Naive B cell (primary cell): ENCODE measurements around the gene CPNE4. TPM values are rescaled to one million over a fixed set of nuclear protein-coding genes. Genes with fewer than 3 reads are reported as not detected.
A peak's percentile ranks its signal among the peaks of the same experiment; 100 is the strongest.

Experiments used
- ATAC-seq, 2 donors: fragments of 150-1000 bp; cut with Tn5 transposase; 2 replicates each; pipeline ENCODE4 v1.10.0; 2021; ENCODE audit warnings: low read depth in 2 of 2, mild to moderate bottlenecking in 2 of 2, moderate library complexity in 2 of 2
- DNase-seq: peaks from one replicate; pipeline ENCODE4 v3.0.0; 2022
- H3K27ac Mint-ChIP-seq, 6 donors: one replicate each; pipeline ENCODE4 v1.8.0; 2020 to 2022; ENCODE audit warnings: mild to moderate bottlenecking in 6 of 6, mixed read lengths in 6 of 6, moderate library complexity in 5 of 6, inconsistent platforms in 2 of 6
- H3K27me3 Mint-ChIP-seq, 3 donors: one replicate each; pipeline ENCODE4 v1.8.0; 2021 to 2022; ENCODE audit warnings: mixed read lengths in 3 of 3, mild to moderate bottlenecking in 1 of 3
- H3K36me3 Mint-ChIP-seq, 2 donors: one replicate each; pipeline ENCODE4 v1.8.0; 2020 to 2022; ENCODE audit warnings: mixed read lengths in 2 of 2, inconsistent platforms in 1 of 2, mild to moderate bottlenecking in 1 of 2
- H3K4me1 Mint-ChIP-seq, 3 donors: one replicate each; pipeline ENCODE4 v1.8.0; 2020 to 2022; ENCODE audit warnings: mixed read lengths in 3 of 3, inconsistent platforms in 1 of 3, mild to moderate bottlenecking in 1 of 3, moderate library complexity in 1 of 3
- H3K4me3 Mint-ChIP-seq, 8 donors: one replicate each; pipeline ENCODE4 v1.8.0; 2020 to 2022; ENCODE audit warnings: mild to moderate bottlenecking in 8 of 8, mixed read lengths in 8 of 8, moderate library complexity in 8 of 8, inconsistent platforms in 2 of 8
- H3K9me3 Mint-ChIP-seq, 7 donors: one replicate each; pipeline ENCODE4 v1.8.0; 2020 to 2022; ENCODE audit warnings: mixed read lengths in 7 of 7, mild to moderate bottlenecking in 5 of 7, inconsistent platforms in 2 of 7, moderate library complexity in 1 of 7
- polyA plus RNA-seq, 6 donors: library from polyadenylated mRNA; unstranded; fragments of 300-500 nt; fragmentation: Illumina TruSeq; gene quantifications; one replicate each; pipeline ENCODE4 v1.2.3, GENCODE V29; 2021; ENCODE audit warnings: low read depth in 6 of 6

The CPNE4 gene
- polyA plus RNA-seq, 6 donors from 2014 or later: not detected

- Mint-ChIP-seq H3K4me3 (no peak overlapping the region), H3K9me3 (no peaks in the 10 kb centered on the region), H3K36me3 (no peaks in the 10 kb centered on the region), H3K27me3 (peaks cover 0 to 12% (median 9%) of the 10 kb centered on the region in 3 donors), H3K4me1 (no peaks in the 10 kb centered on the region), H3K27ac (no peak overlapping the region)
- DNase-seq: no peak
- ATAC-seq: no peak
Observed at GRCh38 chr3:132007617-132008016, 27.2 kb downstream of the CPNE4 start.

- no peaks in the 10 kb centered on the region for H3K36me3 Mint-ChIP-seq
- no peaks in the 10 kb centered on the region for H3K9me3 Mint-ChIP-seq
- DNase-seq (no peak), ATAC-seq (no peak)
- H3K4me3 Mint-ChIP-seq: no peak overlapping the region
- H3K4me1 Mint-ChIP-seq: no peaks in the 10 kb centered on the region
- peaks cover 0 to 12% (median 6%) of the 10 kb centered on the region in 3 donors for H3K27me3 Mint-ChIP-seq
- H3K27ac Mint-ChIP-seq: no peak overlapping the region
Observed at GRCh38 chr3:132006605-132007204, 28.1 kb downstream of the CPNE4 start.

- no peak for ATAC-seq
- H3K36me3 Mint-ChIP-seq: no peaks in the 10 kb centered on the region
- DNase-seq: no peak
- H3K9me3 Mint-ChIP-seq: no peaks in the 10 kb centered on the region
- no peaks in the 10 kb centered on the region for H3K4me1 Mint-ChIP-seq
- no peak overlapping the region for H3K4me3 Mint-ChIP-seq
- H3K27ac Mint-ChIP-seq: no peak overlapping the region
- peaks cover 0 to 12% (median 12%) of the 10 kb centered on the region in 3 donors for H3K27me3 Mint-ChIP-seq
Observed at GRCh38 chr3:132004571-132004970, 30.2 kb downstream of the CPNE4 start.

GRCh38 chr3:132003685-132004084 lies 31.1 kb downstream of the CPNE4 start:
- no peak overlapping the region for H3K4me3 Mint-ChIP-seq
- no peak overlapping the region for H3K27ac Mint-ChIP-seq
- ATAC-seq (no peak), DNase-seq (no peak)
- H3K27me3 Mint-ChIP-seq: peaks cover 6 to 16% (median 12%) of the 10 kb centered on the region in 3 donors
- no peaks in the 10 kb centered on the region for H3K36me3 Mint-ChIP-seq
- H3K4me1 Mint-ChIP-seq: no peaks in the 10 kb centered on the region
- no peaks in the 10 kb centered on the region for H3K9me3 Mint-ChIP-seq

- no peaks in the 10 kb centered on the region for H3K9me3 Mint-ChIP-seq
Observed at GRCh38 chr3:132001999-132002398, 32.8 kb downstream of the CPNE4 start.

GRCh38 chr3:132001036-132001435 lies 33.8 kb downstream of the CPNE4 start:
- no peaks in the 10 kb centered on the region for H3K4me1 Mint-ChIP-seq
- H3K4me3 Mint-ChIP-seq: no peak overlapping the region
- peak overlapping the region in 1 of 6 donors; percentile 62 for H3K27ac Mint-ChIP-seq
- ATAC-seq (no peak), DNase-seq (no peak)
- H3K9me3 Mint-ChIP-seq: peaks cover 0 to 4% (median 0%) of the 10 kb centered on the region in 7 donors
- peaks cover 7 to 12% (median 8%) of the 10 kb centered on the region in 3 donors for H3K27me3 Mint-ChIP-seq
- H3K36me3 Mint-ChIP-seq: no peaks in the 10 kb centered on the region

More at GRCh38 chr3:132001999-132002398, 32.8 kb downstream of the CPNE4 start:
- H3K27ac Mint-ChIP-seq: no peak overlapping the region
- ATAC-seq (no peak), DNase-seq (no peak)
- peaks cover 7 to 14% (median 12%) of the 10 kb centered on the region in 3 donors for H3K27me3 Mint-ChIP-seq
- H3K4me1 Mint-ChIP-seq: no peaks in the 10 kb centered on the region
- no peaks in the 10 kb centered on the region for H3K36me3 Mint-ChIP-seq
- H3K4me3 Mint-ChIP-seq: no peak overlapping the region

- Mint-ChIP-seq H3K27ac (no peak overlapping the region), H3K4me3 (no peak overlapping the region), H3K9me3 (peaks cover 0 to 5% (median 0%) of the 10 kb centered on the region in 7 donors), H3K36me3 (no peaks in the 10 kb centered on the region), H3K27me3 (peaks cover 5 to 15% (median 10%) of the 10 kb centered on the region in 3 donors), H3K4me1 (no peaks in the 10 kb centered on the region)
- DNase-seq (no peak), ATAC-seq (no peak)
Observed at GRCh38 chr3:131998027-131998426, 36.8 kb downstream of the CPNE4 start.

- Mint-ChIP-seq H3K4me1 (no peaks in the 10 kb centered on the region), H3K9me3 (peaks cover 0 to 20% (median 5%) of the 10 kb centered on the region in 7 donors), H3K4me3 (no peak overlapping the region), H3K27me3 (peaks cover 5 to 15% (median 10%) of the 10 kb centered on the region in 3 donors), H3K36me3 (peaks cover 0 to 5% of the 10 kb centered on the region in 2 donors), H3K27ac (peak overlapping the region in 1 of 6 donors; percentile 46)
- DNase-seq (no peak), ATAC-seq (no peak)
Observed at GRCh38 chr3:131995891-131996290, 38.9 kb downstream of the CPNE4 start.

GRCh38 chr3:131989318-131989717 lies 45.5 kb downstream of the CPNE4 start:
- Mint-ChIP-seq H3K36me3 (peaks cover 0 to 8% of the 10 kb centered on the region in 2 donors), H3K4me1 (no peaks in the 10 kb centered on the region), H3K27me3 (peaks cover 0 to 8% (median 0%) of the 10 kb centered on the region in 3 donors), H3K4me3 (no peak overlapping the region), H3K9me3 (peaks cover 0 to 36% (median 7%) of the 10 kb centered on the region in 7 donors), H3K27ac (no peak overlapping the region)
- ATAC-seq: no peak
- DNase-seq: no peak

GRCh38 chr3:131988209-131988608 lies 46.6 kb downstream of the CPNE4 start:
- peaks cover 0 to 8% (median 0%) of the 10 kb centered on the region in 3 donors for H3K27me3 Mint-ChIP-seq
- ATAC-seq (no peak), DNase-seq (no peak)
- no peaks in the 10 kb centered on the region for H3K4me1 Mint-ChIP-seq
- H3K36me3 Mint-ChIP-seq: peaks cover 0 to 8% of the 10 kb centered on the region in 2 donors
- H3K4me3 Mint-ChIP-seq: no peak overlapping the region
- peaks cover 0 to 36% (median 7%) of the 10 kb centered on the region in 7 donors for H3K9me3 Mint-ChIP-seq
- no peak overlapping the region for H3K27ac Mint-ChIP-seq

GRCh38 chr3:131983689-131984088 lies 51.1 kb downstream of the CPNE4 start:
- no peak overlapping the region for H3K4me3 Mint-ChIP-seq
- no peak for ATAC-seq
- H3K36me3 Mint-ChIP-seq: no peaks in the 10 kb centered on the region
- peaks cover 5 to 15% (median 8%) of the 10 kb centered on the region in 7 donors for H3K9me3 Mint-ChIP-seq
- DNase-seq: no peak
- no peak overlapping the region for H3K27ac Mint-ChIP-seq
- no peaks in the 10 kb centered on the region for H3K4me1 Mint-ChIP-seq
- H3K27me3 Mint-ChIP-seq: peaks cover 0 to 8% (median 0%) of the 10 kb centered on the region in 3 donors

- Mint-ChIP-seq H3K36me3 (no peaks in the 10 kb centered on the region), H3K4me1 (no peaks in the 10 kb centered on the region), H3K27ac (no peak overlapping the region), H3K4me3 (no peak overlapping the region), H3K9me3 (peaks cover 8 to 15% (median 12%) of the 10 kb centered on the region in 7 donors), H3K27me3 (peaks cover 0 to 5% (median 0%) of the 10 kb centered on the region in 3 donors)
- DNase-seq (no peak), ATAC-seq (no peak)
Observed at GRCh38 chr3:131981323-131981722, 53.5 kb downstream of the CPNE4 start.

- Mint-ChIP-seq H3K9me3 (peaks cover 7 to 15% (median 10%) of the 10 kb centered on the region in 7 donors), H3K4me1 (no peaks in the 10 kb centered on the region), H3K27ac (no peak overlapping the region), H3K27me3 (no peaks in the 10 kb centered on the region), H3K4me3 (no peak overlapping the region), H3K36me3 (no peaks in the 10 kb centered on the region)
- ATAC-seq (no peak), DNase-seq (no peak)
Observed at GRCh38 chr3:131976448-131976847, 58.4 kb downstream of the CPNE4 start.

GRCh38 chr3:131975047-131975446 lies 59.8 kb downstream of the CPNE4 start:
- no peaks in the 10 kb centered on the region for H3K27me3 Mint-ChIP-seq
- peaks cover 3 to 9% (median 5%) of the 10 kb centered on the region in 7 donors for H3K9me3 Mint-ChIP-seq
- H3K4me1 Mint-ChIP-seq: no peaks in the 10 kb centered on the region
- no peak overlapping the region for H3K4me3 Mint-ChIP-seq
- ATAC-seq: no peak
- no peak for DNase-seq
- H3K27ac Mint-ChIP-seq: no peak overlapping the region
- H3K36me3 Mint-ChIP-seq: no peaks in the 10 kb centered on the region
